A673 (cell line): ENCODE results near the gene EXOC2. TPM values are rescaled to one million over a fixed set of nuclear protein-coding genes. Genes with fewer than 3 reads are reported as not detected.

Source experiments
- BruUV-seq: library from RNA; stranded (reverse); fragments of 400-500 nt; replicated peaks from 2 replicates; lab custom pipeline; 2021; lab: Mats Ljungman, UMichigan
- CTCF ChIA-PET: fragments of 300-600 bp; sonication (Branson Sonifier 250); formaldehyde crosslinking; loops from one replicate; lab custom pipeline; 2022; ENCODE audit warnings: antibody characterized with exemption; lab: Charles Lee
- POLR2A ChIA-PET: fragments of 300-600 bp; sonication (Branson Sonifier 250); formaldehyde crosslinking; loops from one replicate; lab custom pipeline; 2022; ENCODE audit warnings: antibody characterized with exemption; ENCODE audit not compliant: low non-redundant PET; lab: Charles Lee
- DNase-seq: peaks from one replicate; pipeline ENCODE4 v3.0.0-alpha.2; 2015; ENCODE audit warnings: low spot score
- H3K27ac ChIP-seq: fragments of 200-600 bp; sonication (generic); 2 replicates; pipeline ENCODE4 v1.5.1; 2016; ENCODE audit warnings: mixed run types, low read depth, mild to moderate bottlenecking, mixed read lengths, antibody characterized with exemption, low read length; ENCODE audit not compliant: poor library complexity, severe bottlenecking
- H3K27me3 ChIP-seq: fragments of 200-600 bp; sonication (generic); replicated peaks from 2 replicates; pipeline ENCODE4 v1.6.1; 2017; ENCODE audit warnings: mixed run types, low read depth, mild to moderate bottlenecking, mixed read lengths, antibody characterized with exemption, low read length; ENCODE audit not compliant: insufficient read depth, poor library complexity
- H3K36me3 ChIP-seq: fragments of 200-600 bp; sonication (generic); 2 replicates; pipeline ENCODE4 v1.6.1; 2016; ENCODE audit warnings: mixed run types, mild to moderate bottlenecking, mixed read lengths, antibody characterized with exemption, low read length; ENCODE audit not compliant: insufficient read depth, poor library complexity, severe bottlenecking
- H3K4me1 ChIP-seq: fragments of 200-600 bp; sonication (generic); 2 replicates; pipeline ENCODE4 v1.6.1; 2017; ENCODE audit warnings: mixed run types, mild to moderate bottlenecking, mixed read lengths, antibody characterized with exemption, low read length; ENCODE audit not compliant: insufficient read depth, poor library complexity, severe bottlenecking
- H3K4me3 ChIP-seq: fragments of 200-600 bp; sonication (generic); 2 replicates; pipeline ENCODE4 v1.5.1; 2016; ENCODE audit warnings: low read depth, mixed run types, mild to moderate bottlenecking, mixed read lengths, low read length; ENCODE audit not compliant: poor library complexity, severe bottlenecking
- H3K9me3 ChIP-seq: fragments of 200-600 bp; sonication (generic); 2 replicates; pipeline ENCODE4 v1.6.1; 2016; ENCODE audit warnings: mixed run types, low read depth, mild to moderate bottlenecking, mixed read lengths, antibody characterized with exemption, low read length; ENCODE audit not compliant: poor library complexity, severe bottlenecking
- CTCF ChIP-seq: fragments of 300-800, 200-600 bp; sonication (generic); conservative IDR thresholded peaks from 2 replicates; pipeline ENCODE4 v1.5.1; 2017; ENCODE audit warnings: low read depth, mild to moderate bottlenecking, antibody characterized with exemption, low read length, moderate library complexity, mixed read lengths
- EZH2 ChIP-seq: fragments of 200-600 bp; sonication (generic); IDR thresholded peaks from 2 replicates; pipeline ENCODE4 v1.6.1; 2017; ENCODE audit warnings: borderline replicate concordance, low read depth, mild to moderate bottlenecking, mixed read lengths, antibody characterized with exemption, low read length; ENCODE audit not compliant: poor library complexity, severe bottlenecking
- intact Hi-C: fragments of 100-400 bp; cut with micrococcal nuclease; formaldehyde crosslinking; loops from one replicate; pipeline ENCODE4 v1.10.0; 2022; ENCODE audit not compliant: unreplicated experiment
- total RNA-seq: library from RNA; stranded (reverse); gene quantifications from 2 replicates; pipeline ENCODE4 v1.2.3, GENCODE V29; 2021

Gene EXOC2
- total RNA-seq, 1 experiment from 2014 or later, result 22.4 TPM

GRCh38 chr6:656460-657252 lies 36.3 kb downstream of the EXOC2 start, which contains the start of gene HUS1B:
TSS of gene HUS1B (minus strand) at chr6:657100. CDS start at chr6:656944, 156 bp downstream.
- Histone ChIP-seq H3K36me3 (no peaks in the 10 kb centered on the region), H3K4me1 (peaks cover 18% of the 10 kb centered on the region), H3K4me3 (no peak within 1 kb of the TSS), H3K27ac (no peak within 1 kb of the TSS), H3K27me3 (no peaks in the 10 kb centered on the region), H3K9me3 (no peaks in the 10 kb centered on the region)
- BruUV-seq, result no TSS peak
- intact Hi-C loops, result no loop called here
- TF ChIP-seq EZH2 (no peak), CTCF (no peak)
- ChIA-PET CTCF (no interaction called here), POLR2A (no interaction called here)
- DNase-seq, result no peak

- no peak for TF ChIP-seq EZH2
- no peak for TF ChIP-seq CTCF
- intact Hi-C loops, result no loop called here
- H3K27me3 ChIP-seq, result no peaks in the 10 kb centered on the region
- H3K9me3 ChIP-seq, result no peaks in the 10 kb centered on the region
- DNase-seq, result no peak
- ChIA-PET POLR2A (no interaction called here), CTCF (no interaction called here)
- BruUV-seq, result no TSS peak
- peaks cover 7% of the 10 kb centered on the region for H3K4me1 ChIP-seq
- H3K27ac ChIP-seq, result no peak overlapping the region
- no peaks in the 10 kb centered on the region for H3K36me3 ChIP-seq
- no peak overlapping the region for H3K4me3 ChIP-seq
These were observed 38.8 kb downstream of the EXOC2 start for GRCh38 chr6:654136-654535.

- no peaks in the 10 kb centered on the region for H3K9me3 ChIP-seq
- no peaks in the 10 kb centered on the region for H3K36me3 ChIP-seq
- no peaks in the 10 kb centered on the region for H3K4me1 ChIP-seq
- H3K4me3 ChIP-seq, result no peak overlapping the region
- H3K27ac ChIP-seq, result no peak overlapping the region
- TF ChIP-seq CTCF, result no peak
- TF ChIP-seq EZH2, result no peak
- H3K27me3 ChIP-seq, result no peaks in the 10 kb centered on the region
- intact Hi-C loops, result no loop called here
- no TSS peak for BruUV-seq
- DNase-seq, result no peak
- POLR2A ChIA-PET, result no interaction called here
- CTCF ChIA-PET, result no interaction called here
These were observed 40.1 kb downstream of the EXOC2 start for GRCh38 chr6:652865-653264.
